Sigmoid colon (tissue), 7 donors: Measurements from ENCODE around the gene SLC17A1. TPM values are rescaled to one million over a fixed set of nuclear protein-coding genes. Genes with fewer than 3 reads are reported as not detected.

Source experiments
- DNase-seq: peaks from one replicate; pipeline ENCODE4 v3.0.0-alpha.2; 2019
- H3K27ac ChIP-seq, 4 donors: fragments of 200-600 bp; sonication (generic); one replicate each; pipeline ENCODE4 v1.5.1; 2016 to 2019; ENCODE audit warnings: mild to moderate bottlenecking in 1 of 4
- H3K27me3 ChIP-seq, 3 donors: fragments of 200-600 bp; sonication (generic); one replicate each; pipeline ENCODE4 v1.5.1; 2019; ENCODE audit warnings: mild to moderate bottlenecking in 1 of 3
- H3K36me3 ChIP-seq, 4 donors: fragments of 200-600 bp; sonication (generic); one replicate each; pipeline ENCODE4 v1.5.1; 2016 to 2019
- H3K4me1 ChIP-seq, 4 donors: fragments of 200-600 bp; sonication (generic); one replicate each; pipeline ENCODE4 v1.5.1; 2017 to 2019
- H3K4me3 ChIP-seq, 4 donors: fragments of 200-600 bp; sonication (generic); one replicate each; pipeline ENCODE4 v1.5.1; 2017 to 2019; ENCODE audit warnings: mild to moderate bottlenecking in 2 of 4, moderate library complexity in 1 of 4
- H3K9me3 ChIP-seq, 4 donors: fragments of 200-600 bp in 3 of 4; sonication (generic) in 3 of 4; one replicate each; pipeline versions ENCODE4 v1.5.1 to v1.6.1; 2013 to 2019
- CTCF ChIP-seq, 4 experiments: fragments of 450-650 bp in 3 of 4; fragments of 200-600 bp in 1 of 4; IDR thresholded peaks; one replicate each; pipeline ENCODE4 v1.5.1; 2016 to 2019; ENCODE audit warnings: antibody characterized with exemption in 4 of 4, mild to moderate bottlenecking in 3 of 4, moderate library complexity in 2 of 4
- EP300 ChIP-seq, 4 donors: sonication (generic); formaldehyde crosslinking; IDR thresholded peaks; one replicate each; pipeline ENCODE4 v1.6.1; 2017; ENCODE audit warnings: antibody characterized with exemption in 4 of 4
- POLR2A ChIP-seq, 2 donors: fragments of 450-650 bp; IDR thresholded peaks; one replicate each; pipeline ENCODE4 v1.6.1; 2016; ENCODE audit warnings: antibody characterized with exemption in 2 of 2, mild to moderate bottlenecking in 2 of 2, moderate library complexity in 2 of 2
- POLR2AphosphoS5 ChIP-seq, 4 donors: sonication (generic); formaldehyde crosslinking; IDR thresholded peaks; one replicate each; pipeline ENCODE4 v1.6.1; 2017; ENCODE audit warnings: antibody characterized with exemption in 4 of 4
- WGBS, 2 donors: extraction: QIAGEN DNeasy Blood & Tissue Kit; methylation state at CpG; one replicate each; pipeline ENCODE4 v1.1.7; 2013; 5-methylcytosine and 5-hydroxymethylcytosine counted together
- intact Hi-C: fragments of 100-400 bp; cut with DNase I; formaldehyde crosslinking; loops from one replicate; pipeline ENCODE4 v1.15.1; 2023
- polyA plus RNA-seq, 3 donors: library from polyadenylated mRNA; stranded (reverse); fragments of 200-250 nt; gene quantifications; one replicate each; pipeline ENCODE4 v1.2.3, GENCODE V29; 2013
- total RNA-seq, 4 donors: library from RNA; depleted of rRNA; stranded (reverse); fragments of >200 nt; gene quantifications; one replicate each; pipeline ENCODE4 v1.1.0, GENCODE V29; 2016
- donor health status: healthy with polysubstance abuse.
- donor health status: Bipolar disorder and iron deficiency.
- donor health status: healthy.

SLC17A1 gene
- total and polyA plus RNA-seq, 7 donors = 0.04 TPM; not detected in 6

GRCh38 chr6:25874822-25875562, 43.1 kb upstream of the SLC17A1 start:
- intact Hi-C loops = no loop called here
- Histone ChIP-seq H3K9me3 (no peaks in the 10 kb centered on the region), H3K27ac (no peak overlapping the region), H3K4me1 (no peaks in the 10 kb centered on the region), H3K36me3 (no peaks in the 10 kb centered on the region), H3K4me3 (no peak overlapping the region), H3K27me3 (no peaks in the 10 kb centered on the region)
- DNase-seq = no peak
- TF ChIP-seq EP300 (IDR thresholded peaks at IDR 0.05) = no peak
- 69 to 80% methylated on average over 3 of the region's 3 CpGs for WGBS, 2 donors

- Histone ChIP-seq H3K36me3 (no peaks in the 10 kb centered on the region), H3K4me3 (no peak within 1 kb of the TSS), H3K27ac (no peak within 1 kb of the TSS), H3K27me3 (no peaks in the 10 kb centered on the region), H3K9me3 (no peaks in the 10 kb centered on the region), H3K4me1 (no peaks in the 10 kb centered on the region)
- intact Hi-C loops = no loop called here
- WGBS, 2 donors = 96 to 97% methylated on average over 3 of the region's 3 CpGs
- TF ChIP-seq POLR2AphosphoS5 (IDR thresholded peaks at IDR 0.05) (no peak), EP300 (IDR thresholded peaks at IDR 0.05) (no peak), CTCF (IDR thresholded peaks at IDR 0.05) (no peak), POLR2A (IDR thresholded peaks at IDR 0.05) (no peak)
- no peak for DNase-seq
Measured at GRCh38 chr6:25874118-25874517, 42.3 kb upstream of the SLC17A1 start, which contains the start of gene SLC17A3. Gene SLC17A3, minus strand, starts transcription at chr6:25874243. Its CDS starts 5,856 bp downstream, at chr6:25868387.

- intact Hi-C loops = no loop called here
- no peak overlapping the region for H3K4me3 ChIP-seq
- no peak overlapping the region for H3K27ac ChIP-seq
- DNase-seq = no peak
- WGBS, 2 donors = 94 to 99% methylated on average over 1 of the region's 1 CpG
- no peak for TF ChIP-seq POLR2AphosphoS5 (IDR thresholded peaks at IDR 0.05)
- no peak for TF ChIP-seq CTCF (IDR thresholded peaks at IDR 0.05)
- TF ChIP-seq POLR2A (IDR thresholded peaks at IDR 0.05) = no peak
- TF ChIP-seq EP300 (IDR thresholded peaks at IDR 0.05) = no peak
- H3K36me3 ChIP-seq = no peaks in the 10 kb centered on the region
- no peaks in the 10 kb centered on the region for H3K9me3 ChIP-seq
- H3K4me1 ChIP-seq = no peaks in the 10 kb centered on the region
- H3K27me3 ChIP-seq = no peaks in the 10 kb centered on the region
Measured at GRCh38 chr6:25872814-25873213, 41.0 kb upstream of the SLC17A1 start.

GRCh38 chr6:25869840-25870239, 38.0 kb upstream of the SLC17A1 start:
- Histone ChIP-seq H3K36me3 (no peaks in the 10 kb centered on the region), H3K9me3 (no peaks in the 10 kb centered on the region), H3K4me3 (no peak overlapping the region), H3K27ac (no peak overlapping the region), H3K27me3 (no peaks in the 10 kb centered on the region), H3K4me1 (no peaks in the 10 kb centered on the region)
- TF ChIP-seq EP300 (IDR thresholded peaks at IDR 0.05) (no peak), POLR2AphosphoS5 (IDR thresholded peaks at IDR 0.05) (no peak), POLR2A (IDR thresholded peaks at IDR 0.05) (no peak), CTCF (IDR thresholded peaks at IDR 0.05) (no peak)
- DNase-seq = no peak
- WGBS, 2 donors = 36 to 86% methylated on average over 1 of the region's 1 CpG
- intact Hi-C loops = no loop called here

GRCh38 chr6:25868436-25869183, 36.8 kb upstream of the SLC17A1 start:
- 83 to 85% methylated on average over 3 of the region's 3 CpGs for WGBS, 2 donors
- intact Hi-C loops = no loop called here
- TF ChIP-seq EP300 (IDR thresholded peaks at IDR 0.05) = no peak
- no peak for TF ChIP-seq CTCF (IDR thresholded peaks at IDR 0.05)
- TF ChIP-seq POLR2A (IDR thresholded peaks at IDR 0.05) = no peak
- no peak for TF ChIP-seq POLR2AphosphoS5 (IDR thresholded peaks at IDR 0.05)

More at GRCh38 chr6:25868436-25869183, 36.8 kb upstream of the SLC17A1 start:
- H3K9me3 ChIP-seq = no peaks in the 10 kb centered on the region
- no peaks in the 10 kb centered on the region for H3K4me1 ChIP-seq
- H3K36me3 ChIP-seq = no peaks in the 10 kb centered on the region
- H3K27me3 ChIP-seq = no peaks in the 10 kb centered on the region
- no peak overlapping the region for H3K4me3 ChIP-seq
- no peak for DNase-seq
- no peak overlapping the region for H3K27ac ChIP-seq
